COLO668 (cell line): ENCODE results near the gene CHMP6.
"Not testable (repeated sequence)": the region's sequence is repeated elsewhere in the genome, so short reads cannot be mapped to it uniquely, and the experiment has no call there.

ENCODE experiments used
- DNase-seq: peaks from one replicate; lab custom pipeline; 2025; ENCODE audit not compliant: unreplicated experiment; lab: John Stamatoyannopoulos, UW

CHMP6 gene

DNA sequence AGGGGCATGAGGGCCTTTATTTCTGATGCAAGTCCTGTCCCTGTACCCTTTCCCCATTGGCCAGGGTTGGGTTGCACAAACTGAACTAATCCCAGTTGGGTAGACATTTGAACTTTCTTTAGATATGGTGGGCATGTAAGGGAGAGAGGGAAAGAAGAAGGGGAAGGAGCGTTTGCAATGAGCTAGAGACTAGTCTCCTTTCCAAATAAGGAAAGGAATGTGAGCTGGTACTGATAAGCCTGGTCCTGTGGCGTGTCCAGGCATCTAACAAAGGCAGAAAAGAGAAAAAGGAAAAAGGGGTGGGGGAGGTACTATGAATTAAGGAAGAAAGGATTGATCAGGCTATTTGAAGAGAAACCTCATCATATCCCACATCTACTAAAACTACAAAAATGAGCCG is 20.3 kb downstream of the CHMP6 start:
- no peak for DNase-seq

DNA sequence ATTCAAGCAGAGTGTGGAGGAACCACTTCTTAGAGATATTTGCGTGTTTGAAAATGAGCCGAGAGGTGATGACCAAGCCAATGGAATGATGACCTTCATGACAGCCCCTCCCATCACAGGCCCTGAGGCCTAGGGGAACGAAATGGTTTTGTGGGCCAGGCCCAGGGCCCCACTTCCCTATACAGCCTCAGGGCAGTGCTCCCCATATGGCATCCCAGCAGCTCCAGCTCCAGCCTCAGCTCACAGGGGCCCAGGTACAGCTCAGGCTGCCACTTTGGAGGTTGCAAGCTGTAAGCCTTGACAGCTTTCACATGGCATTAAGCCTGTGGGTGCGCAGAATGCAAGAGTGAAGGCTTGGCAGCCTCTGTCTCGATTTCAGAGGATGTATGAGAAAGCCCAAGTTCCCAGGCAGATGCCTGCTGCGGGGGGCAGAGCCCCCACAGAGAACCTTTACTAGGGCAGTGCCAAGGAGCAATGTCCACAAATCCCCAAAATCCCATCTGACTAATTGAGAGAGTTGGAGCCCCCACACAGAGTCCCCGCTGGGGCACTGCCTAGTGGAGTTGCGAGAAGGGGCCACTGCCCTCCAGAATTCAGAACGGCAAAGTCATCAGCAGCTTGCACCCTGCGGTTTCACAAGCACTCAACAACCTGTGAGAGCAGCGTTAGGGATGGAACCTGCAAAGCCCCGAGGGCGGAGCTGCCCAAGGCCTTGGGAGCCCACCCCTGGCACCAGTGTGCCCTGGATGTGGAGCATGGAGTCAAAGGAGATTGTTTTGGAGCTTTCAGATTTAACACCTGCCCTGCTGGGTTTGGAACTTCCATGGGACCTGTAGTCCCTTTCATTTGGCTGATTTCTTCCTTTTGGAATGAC is 21.2 kb downstream of the CHMP6 start:
- no peak for DNase-seq

DNA sequence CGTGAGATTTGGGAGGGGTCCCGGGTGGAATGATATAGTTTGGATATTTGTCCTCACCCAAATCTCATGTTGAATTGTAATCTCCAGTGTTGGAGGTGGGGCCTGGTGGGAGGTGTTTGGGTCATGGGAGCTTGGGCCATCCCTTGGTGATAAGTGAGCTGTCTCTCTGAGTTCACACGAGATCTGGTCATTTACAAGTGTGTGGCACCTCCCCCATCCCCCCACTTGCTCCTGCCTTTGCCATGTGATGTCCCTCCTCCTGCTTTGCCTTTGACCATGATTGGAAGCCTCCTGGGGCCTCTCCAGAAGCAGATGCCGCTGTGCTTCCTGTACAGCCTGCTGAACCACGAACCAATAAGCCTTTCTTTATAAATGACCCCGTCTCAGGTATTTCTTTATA is 22.0 kb downstream of the CHMP6 start:
- DNase-seq = no peak

DNA sequence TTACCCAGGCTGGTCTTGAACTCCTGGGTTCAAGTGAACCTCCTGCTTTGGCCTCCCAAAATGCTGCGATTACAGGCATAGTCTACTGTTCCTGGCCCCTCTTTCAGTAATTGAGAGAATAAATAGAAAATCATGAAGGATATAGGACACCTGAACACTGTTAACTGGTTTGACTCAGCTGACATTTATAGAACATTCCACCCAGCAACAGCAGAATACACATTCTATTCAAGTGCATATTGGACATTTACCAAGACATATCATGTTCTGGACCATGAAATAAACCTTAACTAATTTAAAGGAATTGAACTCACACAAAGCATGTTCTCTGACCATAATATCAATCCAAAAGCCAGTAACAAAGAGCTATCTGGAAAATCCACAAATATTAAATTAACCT is 23.5 kb downstream of the CHMP6 start:
- no peak for DNase-seq

DNA sequence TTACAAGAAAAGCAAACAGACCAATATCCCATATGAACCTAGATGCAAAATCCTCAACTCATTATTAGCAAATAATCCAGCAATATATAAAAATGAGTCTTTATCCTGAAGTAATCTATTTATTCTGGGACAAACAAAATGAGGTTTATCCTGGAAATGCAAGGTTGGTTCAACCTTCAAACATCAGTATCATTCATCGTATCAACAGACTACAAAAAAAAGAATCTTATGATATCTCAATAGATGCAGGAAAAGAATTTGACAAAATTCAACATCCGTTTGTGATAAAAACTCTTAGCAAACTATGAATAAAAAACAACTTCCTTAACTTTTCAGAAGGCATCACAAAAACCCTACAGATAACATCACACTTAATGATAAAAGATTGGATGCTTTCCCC is 24.9 kb downstream of the CHMP6 start:
- no peak for DNase-seq

DNA sequence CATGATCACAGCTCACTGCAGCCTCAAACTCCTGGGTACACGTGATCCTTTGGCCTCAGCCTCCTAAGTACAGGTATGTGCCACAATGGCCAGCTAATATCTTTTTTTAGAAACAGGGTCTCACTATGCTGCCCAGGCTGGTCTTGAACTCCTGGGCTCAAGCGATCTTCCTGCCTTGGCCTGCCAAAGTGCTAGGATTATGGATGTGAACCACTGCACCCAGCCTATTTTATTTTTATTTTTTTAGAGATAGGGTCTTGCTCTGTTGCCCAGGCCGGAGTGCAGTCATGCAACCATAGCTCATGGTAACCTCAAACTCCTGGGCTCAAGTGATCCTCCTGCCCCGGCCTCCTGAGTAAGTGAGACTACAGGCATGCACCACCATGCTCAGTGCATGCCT is 25.7 kb downstream of the CHMP6 start:
- DNase-seq = not testable (repeated sequence)

DNA sequence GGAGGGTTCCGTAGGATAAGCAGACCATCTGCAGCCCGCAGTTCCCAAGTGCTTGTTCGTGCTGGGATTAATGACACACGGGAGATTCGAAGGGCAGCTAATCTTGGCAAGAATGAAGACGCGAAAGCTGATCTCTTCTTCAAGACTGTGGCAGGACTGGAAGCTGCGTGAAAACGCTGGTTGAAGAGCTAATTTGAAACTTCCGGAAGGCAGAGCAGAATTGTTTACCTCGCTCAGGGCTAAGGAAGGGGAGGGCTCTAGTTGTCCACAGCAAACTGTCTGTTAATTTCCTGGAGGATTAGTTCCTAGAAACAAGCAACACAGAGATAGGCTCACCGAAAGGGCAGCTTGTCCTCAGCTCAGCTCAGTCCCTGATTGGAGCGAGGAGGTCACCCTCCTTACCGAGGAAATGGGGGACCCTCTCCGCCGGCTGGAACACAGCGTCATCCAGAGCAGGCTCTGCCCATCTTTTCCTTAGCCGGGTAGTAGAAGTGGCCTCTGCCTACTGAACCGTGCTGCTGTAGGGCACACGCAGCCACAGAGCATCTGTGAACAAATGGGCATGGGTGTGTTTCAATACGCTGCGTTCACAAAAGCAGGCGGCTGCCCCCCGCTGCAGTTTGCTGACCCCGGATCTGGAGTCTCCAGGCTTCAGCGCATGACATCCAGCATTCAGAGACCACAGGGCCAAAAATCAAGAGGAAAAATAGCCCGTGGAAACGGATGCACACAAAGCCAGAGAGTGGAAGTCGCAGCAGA is 26.6 kb downstream of the CHMP6 start:
- peak; percentile 23 for DNase-seq

DNA sequence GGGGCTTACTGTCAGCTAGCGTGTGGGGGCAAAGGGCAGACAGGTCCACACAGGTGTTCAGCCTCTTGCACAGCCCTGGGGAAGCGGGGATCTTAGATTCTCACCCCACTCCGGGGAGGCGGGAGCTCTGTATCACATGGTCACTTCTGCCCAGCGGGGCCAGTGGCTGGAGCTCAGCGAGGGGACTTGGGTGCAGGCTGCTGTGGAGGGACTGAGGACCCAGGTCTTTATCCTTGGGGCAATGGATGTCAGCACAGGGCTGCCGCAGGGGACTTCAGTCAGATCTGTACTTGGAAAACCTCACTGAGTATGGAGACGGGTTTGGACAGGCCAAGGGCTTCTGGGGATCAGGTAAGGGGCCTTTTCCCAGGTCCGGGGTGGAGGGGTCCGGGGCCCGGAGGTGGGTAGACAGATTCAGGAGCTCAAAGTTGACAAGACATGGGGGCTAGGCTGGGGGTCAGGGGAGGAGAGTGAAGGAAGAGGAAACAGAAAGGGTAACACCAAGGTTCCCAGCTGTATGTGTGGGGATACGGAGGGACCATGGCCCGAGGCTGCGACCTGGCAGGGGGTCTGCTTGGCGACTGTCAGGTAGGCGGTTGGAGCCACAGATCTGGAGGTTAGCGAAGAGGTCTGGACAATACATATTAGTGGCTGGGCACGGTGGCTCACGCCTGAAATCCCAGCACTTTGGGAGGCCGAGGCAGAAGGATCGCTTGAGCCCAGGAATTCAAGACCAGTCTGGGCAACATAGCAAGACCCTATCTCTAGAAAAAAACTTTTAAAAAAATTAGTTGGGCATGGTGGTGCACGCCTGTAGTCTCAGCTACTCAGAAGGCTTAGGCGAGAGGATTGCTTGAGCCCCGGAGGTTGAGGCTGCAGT is 28.2 kb downstream of the CHMP6 start:
- DNase-seq = no peak

DNA sequence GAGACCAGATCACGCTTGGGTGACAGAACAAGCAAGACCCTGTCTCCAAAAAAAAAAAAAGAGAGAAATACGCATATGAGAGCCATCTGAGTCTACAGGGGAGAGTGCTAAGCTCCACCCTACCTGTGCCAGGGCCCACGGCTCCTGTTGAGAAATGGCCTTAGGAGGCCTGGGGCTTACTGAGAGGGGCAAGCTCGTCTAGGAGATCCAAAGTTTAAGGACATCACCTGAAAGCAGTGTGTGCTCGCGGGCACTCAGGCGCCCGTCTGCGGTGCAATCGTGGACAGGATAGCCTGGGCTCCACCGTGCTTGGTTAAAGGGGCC is 28.8 kb downstream of the CHMP6 start:
- DNase-seq = no peak

DNA sequence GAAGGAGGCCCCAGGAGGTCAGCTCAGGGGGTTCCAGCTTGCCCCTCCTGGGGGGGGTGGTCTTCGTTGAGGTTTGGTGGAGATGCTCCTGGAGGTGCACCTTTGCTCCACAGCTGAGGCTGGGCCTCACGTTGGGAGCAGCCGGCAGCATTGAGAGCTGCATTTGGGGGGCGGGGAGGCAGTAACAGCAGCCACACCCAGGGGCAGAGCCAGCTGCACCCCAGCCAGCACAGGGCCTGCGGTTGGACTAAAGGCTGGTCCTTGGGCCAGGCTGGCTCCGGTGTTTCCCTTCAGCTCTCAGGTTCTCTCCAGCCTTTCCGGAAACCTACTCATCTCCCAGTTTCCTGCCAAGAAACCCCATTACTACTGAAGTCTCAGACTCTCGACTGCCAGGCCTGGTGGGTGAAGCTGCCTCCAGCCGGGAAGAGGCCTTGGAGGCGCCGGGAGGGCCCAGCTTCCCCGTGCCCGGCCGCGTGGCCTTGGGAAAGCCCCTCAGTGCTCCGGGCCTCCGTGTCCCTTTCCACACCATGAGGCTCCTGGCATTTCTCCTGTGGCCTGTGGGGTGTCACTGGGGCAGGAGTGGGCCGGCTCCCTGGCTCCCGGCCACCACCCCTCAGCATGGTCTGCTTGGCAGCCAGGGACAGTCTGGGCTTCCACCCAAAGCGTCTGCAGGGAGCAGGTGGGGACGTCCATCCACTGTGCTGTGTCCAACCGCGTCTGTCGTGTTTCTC is 29.3 kb downstream of the CHMP6 start:
- no peak for DNase-seq

DNA sequence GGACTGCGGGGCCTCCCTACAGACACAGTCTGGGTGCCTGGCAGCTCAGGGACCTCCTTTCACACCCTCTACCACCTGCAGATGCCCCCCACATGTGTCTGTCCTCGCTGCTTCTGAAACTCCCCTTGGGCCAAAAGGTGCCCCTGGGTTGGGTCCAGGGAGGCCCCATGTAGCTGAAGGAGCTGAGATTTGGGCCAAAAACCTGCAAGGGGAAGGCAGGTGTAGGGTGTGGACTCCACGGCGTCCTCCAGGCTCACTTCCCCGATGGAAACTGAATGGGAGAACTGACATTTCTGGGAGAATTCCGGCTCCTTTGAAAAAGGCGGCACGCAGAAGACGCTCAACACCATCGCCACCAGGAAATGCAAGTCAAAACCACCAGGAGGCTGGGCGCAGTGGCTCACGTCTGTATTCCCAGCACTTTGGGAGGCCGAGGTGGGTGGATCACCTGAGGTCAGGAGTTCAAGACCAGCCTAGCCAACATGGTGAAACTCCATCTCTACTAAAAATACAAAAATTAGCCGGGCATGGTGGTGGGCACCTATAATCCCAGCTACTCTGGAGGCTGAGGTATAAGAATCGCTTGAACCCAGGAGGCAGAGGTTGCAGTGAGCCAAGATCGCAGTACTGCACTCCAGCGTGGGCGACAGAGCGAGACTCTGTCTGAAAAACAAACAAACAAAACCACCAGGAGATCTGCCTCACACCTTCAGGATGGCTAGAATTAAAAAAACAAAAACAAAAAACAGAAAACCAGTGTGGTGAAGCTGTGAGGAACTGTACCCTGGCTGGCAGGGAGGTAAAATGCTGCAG is 30.1 kb downstream of the CHMP6 start:
- DNase-seq = no peak

DNA sequence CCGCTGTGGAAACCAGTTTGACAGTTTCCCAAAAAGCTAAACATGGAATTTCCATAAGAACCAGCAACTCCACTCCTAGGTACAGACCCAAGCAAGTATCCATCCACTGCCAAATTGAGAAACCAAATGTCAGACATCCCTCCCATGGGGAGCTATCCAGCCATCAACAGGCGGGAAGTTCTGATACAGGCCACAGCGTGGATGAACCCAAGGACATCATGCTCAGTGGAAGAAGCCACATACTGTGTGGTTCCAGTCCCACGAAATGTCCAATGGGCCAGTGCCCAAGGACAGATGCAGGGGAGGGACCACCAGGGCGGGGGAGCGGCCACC is 30.7 kb downstream of the CHMP6 start:
- DNase-seq = no peak

DNA sequence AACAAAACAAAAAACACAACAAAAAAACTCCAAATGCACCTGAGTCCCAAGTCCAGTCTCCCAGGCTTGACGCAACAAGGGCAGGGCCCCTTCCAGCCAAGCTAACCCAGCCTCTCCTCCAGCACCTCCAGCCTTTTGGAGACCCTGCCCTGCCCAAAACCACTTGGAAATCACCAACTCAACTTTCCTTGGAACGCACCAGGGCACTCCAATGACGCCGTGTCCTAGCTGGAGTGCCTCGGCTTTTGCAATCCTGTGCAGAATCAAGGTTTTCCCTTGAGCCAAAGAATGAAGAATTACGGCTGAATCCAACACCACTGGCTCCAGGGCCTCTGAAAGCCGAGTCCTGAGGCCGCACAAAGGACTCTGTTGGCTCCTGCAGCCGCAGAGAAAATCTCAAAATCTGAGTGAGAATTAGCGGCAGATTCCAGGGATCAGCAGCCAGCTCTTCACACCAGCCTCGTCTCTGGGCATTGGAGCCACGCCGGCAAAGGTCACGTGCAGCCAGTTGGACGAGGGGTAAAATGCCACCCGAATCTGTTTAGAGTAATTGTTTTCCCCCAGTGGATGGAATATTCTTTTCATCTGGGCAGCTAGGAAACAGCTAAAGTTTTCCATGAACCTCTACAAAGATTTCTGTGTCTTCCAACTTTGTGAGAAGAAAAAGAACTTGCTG is 33.6 kb downstream of the CHMP6 start:
- DNase-seq = no peak

DNA sequence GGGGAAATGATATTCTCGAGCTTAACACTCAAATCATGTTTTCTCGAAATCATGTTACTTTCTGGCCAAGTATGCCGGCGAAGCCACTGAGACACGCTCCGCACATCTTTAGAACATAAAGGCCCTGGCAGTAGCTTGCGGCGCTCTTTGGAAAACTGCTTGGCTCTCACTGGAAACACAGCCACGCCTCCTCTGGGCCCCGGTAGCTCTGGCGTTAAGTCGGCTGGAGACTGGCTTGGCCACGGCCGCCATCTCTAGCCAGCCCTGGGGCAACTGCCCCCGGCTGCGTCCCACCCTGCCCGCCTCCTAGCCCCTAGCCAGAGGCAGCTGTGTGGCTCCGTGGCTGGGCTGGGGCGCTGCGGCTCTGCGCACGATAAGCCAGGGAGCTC is 34.1 kb downstream of the CHMP6 start:
- DNase-seq = no peak

DNA sequence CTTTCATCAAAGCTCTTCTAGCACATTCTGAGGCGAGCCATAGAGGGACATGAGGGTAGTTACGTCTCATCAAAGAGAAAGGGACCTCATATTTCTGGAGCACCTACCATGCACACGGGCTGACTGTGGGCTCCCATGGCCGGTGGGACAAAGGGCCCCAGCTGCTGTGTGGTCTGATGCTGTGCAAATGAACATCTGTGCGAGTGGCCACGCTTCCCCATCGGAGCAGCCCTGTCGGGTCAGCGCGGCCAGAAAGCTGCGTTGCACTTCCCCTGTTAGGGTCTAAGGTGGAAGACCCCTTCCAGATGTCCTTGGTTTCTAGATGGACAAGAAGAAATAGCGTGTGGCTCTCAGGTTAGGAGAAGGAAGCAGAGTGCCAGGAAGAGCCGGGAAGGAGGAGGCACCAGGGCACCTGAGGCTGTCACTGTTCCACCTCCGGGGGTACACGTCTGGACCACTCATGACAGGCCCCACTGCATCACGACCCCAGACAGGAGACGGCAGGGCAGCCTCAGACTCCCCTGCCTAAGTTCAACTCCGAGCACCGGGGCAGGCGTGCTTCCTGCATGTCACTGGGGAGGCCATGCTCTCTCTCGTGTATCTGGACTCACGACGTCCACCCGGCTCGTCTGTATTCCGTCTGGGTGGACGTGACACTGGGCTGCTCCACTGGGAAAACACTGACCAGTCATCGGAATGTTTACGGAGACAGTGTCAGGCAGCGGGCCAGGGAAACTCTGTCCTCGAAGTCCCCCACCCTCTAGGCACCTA is 34.8 kb downstream of the CHMP6 start:
- no peak for DNase-seq

DNA sequence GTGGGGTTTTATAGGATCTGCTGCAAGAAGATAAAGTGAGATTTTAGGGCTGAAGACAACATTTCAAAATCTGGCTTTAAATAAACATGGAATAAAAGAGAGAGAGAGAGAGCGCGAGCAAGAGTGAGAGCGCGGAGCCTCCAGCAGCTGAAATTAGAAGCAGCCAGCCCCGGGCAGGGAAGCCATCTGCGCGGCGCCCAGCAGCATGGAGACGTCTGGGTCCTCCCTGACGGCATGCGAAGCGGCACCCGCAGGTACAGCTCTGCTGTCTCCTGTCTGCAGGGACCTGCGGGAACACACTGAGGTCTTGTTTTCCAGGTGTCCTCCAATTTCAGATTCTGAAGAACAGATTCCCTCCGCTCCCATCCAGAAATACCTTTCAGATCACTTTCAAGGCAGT is 35.4 kb downstream of the CHMP6 start:
- DNase-seq = peak; percentile 14

DNA sequence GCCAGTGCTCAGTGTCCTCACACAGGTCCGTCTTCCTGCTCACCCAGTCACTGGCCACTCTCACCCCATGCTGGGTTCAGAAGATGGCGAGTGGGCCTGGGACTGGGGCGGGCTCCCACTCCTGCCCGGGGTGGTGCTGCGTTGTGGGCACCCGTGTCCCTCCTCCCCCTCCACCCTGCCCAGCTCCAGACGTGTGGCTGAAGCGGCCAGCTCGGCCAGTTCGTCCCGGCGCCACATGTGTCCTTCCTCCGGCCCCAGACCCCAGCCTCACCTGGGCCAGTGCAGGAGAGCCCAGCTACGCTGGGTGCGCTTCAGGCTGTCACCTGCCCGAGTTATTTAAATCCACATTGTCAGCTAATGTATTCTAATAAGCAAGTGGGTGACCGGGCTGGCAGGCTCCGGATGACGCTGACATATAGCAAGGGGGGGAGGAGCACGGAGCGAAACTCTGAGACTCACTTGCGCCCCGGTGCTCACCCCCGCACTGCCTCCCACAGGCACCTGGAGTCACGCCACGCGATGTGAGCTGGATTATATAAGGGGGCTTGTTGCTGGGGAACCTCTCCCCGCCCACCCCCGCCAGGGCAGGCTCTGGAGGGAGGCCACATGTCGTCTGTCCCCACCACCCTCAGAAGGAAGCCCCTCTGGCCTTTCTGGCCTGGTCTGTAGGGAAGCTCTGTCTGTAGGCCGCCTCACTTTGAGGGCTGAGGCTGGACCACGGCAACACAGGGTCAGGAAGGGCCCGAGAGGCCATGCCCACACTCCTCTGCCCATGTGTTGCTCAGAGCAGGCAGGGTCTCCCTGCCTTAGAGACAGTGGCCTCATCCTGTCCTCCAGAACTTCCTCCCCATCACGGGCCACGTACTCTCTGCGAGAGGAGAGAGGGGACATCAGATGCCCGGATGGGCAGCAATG is 36.2 kb downstream of the CHMP6 start:
- DNase-seq = no peak

DNA sequence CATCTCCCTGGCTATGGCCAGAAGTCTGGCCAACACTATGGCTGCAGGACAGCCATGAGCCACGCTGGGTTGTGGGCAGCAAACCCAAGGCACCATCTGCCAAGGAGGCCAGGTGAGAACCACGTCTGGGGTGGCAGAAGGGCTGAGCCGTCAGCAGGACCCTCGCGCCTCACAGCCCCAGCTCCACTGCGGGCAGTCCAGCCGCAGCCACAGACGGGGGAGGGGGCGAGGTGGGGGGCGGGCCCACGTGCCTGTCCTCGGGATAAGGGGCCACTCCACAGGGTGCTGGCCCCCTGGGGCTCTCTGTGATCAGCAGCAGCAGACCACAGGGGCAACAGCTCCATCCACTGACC is 36.8 kb downstream of the CHMP6 start:
- no peak for DNase-seq
